Esophagus (tissue), 2 donors: Measurements from ENCODE around the gene JDP2. TPM values are rescaled to one million over a fixed set of nuclear protein-coding genes. Genes with fewer than 3 reads are reported as not detected.
"Not testable (repeated sequence)": the region's sequence is repeated elsewhere in the genome, so short reads cannot be mapped to it uniquely, and the experiment has no call there.

Source experiments
- H3K27ac ChIP-seq, 2 donors: one replicate each; pipeline ENCODE4 v1.5.1; 2013; ENCODE audit warnings: low read depth in 2 of 2, mild to moderate bottlenecking in 2 of 2, inconsistent platforms in 1 of 2, low read length in 1 of 2, moderate library complexity in 1 of 2
- H3K27me3 ChIP-seq, 2 donors: one replicate each; pipeline ENCODE4 v1.6.1; 2013; ENCODE audit warnings: low read length in 2 of 2, control low read depth in 1 of 2, mild to moderate bottlenecking in 1 of 2; ENCODE audit not compliant: insufficient read depth in 2 of 2, control insufficient read depth in 1 of 2
- H3K36me3 ChIP-seq, 2 donors: one replicate each; pipeline ENCODE4 v1.6.1; 2013; ENCODE audit warnings: low read length in 1 of 2; ENCODE audit not compliant: control insufficient read depth in 2 of 2, insufficient read depth in 2 of 2
- H3K4me1 ChIP-seq, 2 donors: one replicate each; pipeline ENCODE4 v1.6.1; 2013; ENCODE audit warnings: low read length in 1 of 2; ENCODE audit not compliant: control insufficient read depth in 2 of 2, insufficient read depth in 2 of 2
- H3K4me3 ChIP-seq, 2 donors: one replicate each; pipeline ENCODE4 v1.5.1; 2013; ENCODE audit warnings: low read length in 2 of 2, mild to moderate bottlenecking in 2 of 2, low read depth in 1 of 2, moderate library complexity in 1 of 2
- H3K9me3 ChIP-seq, 2 donors: one replicate each; pipeline ENCODE4 v1.6.1; 2013; ENCODE audit warnings: mild to moderate bottlenecking in 2 of 2, low read depth in 1 of 2, low read length in 1 of 2, moderate library complexity in 1 of 2; ENCODE audit not compliant: control insufficient read depth in 2 of 2, insufficient read depth in 1 of 2
- WGBS, 2 donors: extraction: QIAGEN DNeasy Blood & Tissue Kit; methylation state at CpG; one replicate each; pipeline ENCODE4 v1.1.7; 2013; 5-methylcytosine and 5-hydroxymethylcytosine counted together
- polyA plus RNA-seq, 2 donors: library from polyadenylated mRNA; stranded (reverse); fragments of 200-250 nt; gene quantifications; one replicate each; pipeline ENCODE4 v1.2.3, GENCODE V29; 2013
- donor health status: healthy with polysubstance abuse.
- donor health status: Bipolar disorder and iron deficiency.

Gene JDP2
- polyA plus RNA-seq, 2 donors = 13.4 to 18.4 TPM

- H3K36me3 ChIP-seq = peaks cover 20 to 21% of the 10 kb centered on the region in 2 donors
- H3K4me3 ChIP-seq = no peak overlapping the region
- 46 to 47% methylated on average over 25 of the region's 25 CpGs for WGBS, 2 donors
- H3K27ac ChIP-seq = peak overlapping the region in 1 of 2 donors; percentile 45
- no peaks in the 10 kb centered on the region for H3K27me3 ChIP-seq
- peaks cover 0 to 2% of the 10 kb centered on the region in 2 donors for H3K4me1 ChIP-seq
- no peaks in the 10 kb centered on the region for H3K9me3 ChIP-seq
Measured at GRCh38 chr14:75469606-75470237, 41.9 kb downstream of the JDP2 start.

- H3K4me1 ChIP-seq = no peaks in the 10 kb centered on the region
- H3K27ac ChIP-seq = peak overlapping the region in 1 of 2 donors; percentile 52
- no peak overlapping the region for H3K4me3 ChIP-seq
- no peaks in the 10 kb centered on the region for H3K9me3 ChIP-seq
- no peaks in the 10 kb centered on the region for H3K27me3 ChIP-seq
- 67 to 74% methylated on average over 12 of the region's 12 CpGs for WGBS, 2 donors
- H3K36me3 ChIP-seq = peaks cover 20 to 21% of the 10 kb centered on the region in 2 donors
Measured at GRCh38 chr14:75470238-75470797, 42.5 kb downstream of the JDP2 start.

- H3K27me3 ChIP-seq = no peaks in the 10 kb centered on the region
- H3K4me1 ChIP-seq = no peaks in the 10 kb centered on the region
- peaks cover 20 to 21% of the 10 kb centered on the region in 2 donors for H3K36me3 ChIP-seq
- H3K27ac ChIP-seq = no peak overlapping the region
- H3K4me3 ChIP-seq = no peak overlapping the region
- no peaks in the 10 kb centered on the region for H3K9me3 ChIP-seq
- WGBS, 2 donors = 85 to 93% methylated on average over 5 of the region's 5 CpGs
Measured at GRCh38 chr14:75471059-75471458, 43.2 kb downstream of the JDP2 start.

- WGBS, 2 donors = 72 to 74% methylated on average over 6 of the region's 6 CpGs
- H3K27me3 ChIP-seq, H3K4me1 ChIP-seq, H3K4me3 ChIP-seq, H3K9me3 ChIP-seq, H3K27ac ChIP-seq: not testable (repeated sequence)
- H3K36me3 ChIP-seq = peaks cover 14 to 21% of the 10 kb centered on the region in 2 donors
Measured at GRCh38 chr14:75474127-75474526, 46.3 kb downstream of the JDP2 start.

- no peak overlapping the region for H3K4me3 ChIP-seq
- WGBS, 2 donors = 66 to 72% methylated on average over 11 of the region's 11 CpGs
- no peaks in the 10 kb centered on the region for H3K27me3 ChIP-seq
- no peaks in the 10 kb centered on the region for H3K4me1 ChIP-seq
- H3K36me3 ChIP-seq = peaks cover 7 to 9% of the 10 kb centered on the region in 2 donors
- no peaks in the 10 kb centered on the region for H3K9me3 ChIP-seq
- no peak overlapping the region for H3K27ac ChIP-seq
Measured at GRCh38 chr14:75476274-75476995, 48.6 kb downstream of the JDP2 start.

GRCh38 chr14:75477881-75478280, 50.1 kb downstream of the JDP2 start:
- no peaks in the 10 kb centered on the region for H3K36me3 ChIP-seq
- no peak overlapping the region for H3K27ac ChIP-seq
- 90 to 98% methylated on average over 5 of the region's 5 CpGs for WGBS, 2 donors
- H3K4me1 ChIP-seq = peaks cover 0 to 3% of the 10 kb centered on the region in 2 donors
- H3K27me3 ChIP-seq = no peaks in the 10 kb centered on the region
- no peak overlapping the region for H3K4me3 ChIP-seq
- H3K9me3 ChIP-seq = no peaks in the 10 kb centered on the region

- Histone ChIP-seq H3K36me3 (no peaks in the 10 kb centered on the region), H3K27me3 (no peaks in the 10 kb centered on the region), H3K9me3 (no peaks in the 10 kb centered on the region), H3K27ac (no peak overlapping the region), H3K4me3 (no peak overlapping the region), H3K4me1 (peaks cover 0 to 3% of the 10 kb centered on the region in 2 donors)
- WGBS, 2 donors = 49 to 52% methylated on average over 11 of the region's 11 CpGs
Measured at GRCh38 chr14:75479770-75480600, 52.2 kb downstream of the JDP2 start.

GRCh38 chr14:75482366-75482765, 54.5 kb downstream of the JDP2 start:
- Histone ChIP-seq H3K27ac (peak overlapping the region in 1 of 2 donors; percentile 5), H3K9me3 (no peaks in the 10 kb centered on the region), H3K4me1 (peaks cover 0 to 3% of the 10 kb centered on the region in 2 donors), H3K4me3 (no peak overlapping the region), H3K36me3 (no peaks in the 10 kb centered on the region), H3K27me3 (no peaks in the 10 kb centered on the region)
- WGBS, 2 donors = 94% methylated on average over 4 of the region's 4 CpGs

GRCh38 chr14:75484711-75485429, 57.0 kb downstream of the JDP2 start:
- Histone ChIP-seq H3K27me3 (no peaks in the 10 kb centered on the region), H3K36me3 (no peaks in the 10 kb centered on the region), H3K4me1 (peaks cover 0 to 3% of the 10 kb centered on the region in 2 donors), H3K9me3 (no peaks in the 10 kb centered on the region), H3K4me3 (no peak overlapping the region), H3K27ac (no peak overlapping the region)
- WGBS, 2 donors = 57 to 71% methylated on average over 4 of the region's 4 CpGs
